GM12873 (cell line): Measurements from ENCODE around the gene ATG7.

ENCODE experiments used
- CTCF ChIP-seq: IDR thresholded peaks from 2 replicates; pipeline ENCODE4 v1.5.1; 2012; ENCODE audit warnings: low read depth, mild to moderate bottlenecking, moderate library complexity, low read length, control low read depth; ENCODE audit not compliant: insufficient read depth; ENCODE audit errors: missing control alignments

ATG7 gene

GRCh38 chr3:11582191-11582968 lies 310.2 kb downstream of the ATG7 start:
- TF ChIP-seq CTCF = no peak

DNA sequence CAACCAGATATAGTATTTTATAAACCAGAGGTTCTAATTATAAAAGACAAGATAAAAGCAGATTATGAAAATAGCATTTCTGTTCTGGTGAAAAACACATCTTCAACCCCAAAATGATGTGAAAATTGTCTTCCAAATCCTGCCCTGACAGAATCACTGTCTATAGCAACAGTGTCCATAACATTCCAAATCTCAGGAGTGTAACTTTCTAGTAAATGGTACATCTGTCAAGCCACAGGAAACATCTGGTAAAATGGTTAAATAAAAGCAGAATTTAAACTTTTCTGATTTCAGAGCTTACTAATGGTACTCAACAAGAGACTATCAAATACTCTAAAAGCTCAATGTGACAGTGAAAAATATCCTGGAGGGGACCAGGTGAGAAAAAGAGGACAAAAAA lies 311.0 kb downstream of the ATG7 start:
- no peak for TF ChIP-seq CTCF

DNA sequence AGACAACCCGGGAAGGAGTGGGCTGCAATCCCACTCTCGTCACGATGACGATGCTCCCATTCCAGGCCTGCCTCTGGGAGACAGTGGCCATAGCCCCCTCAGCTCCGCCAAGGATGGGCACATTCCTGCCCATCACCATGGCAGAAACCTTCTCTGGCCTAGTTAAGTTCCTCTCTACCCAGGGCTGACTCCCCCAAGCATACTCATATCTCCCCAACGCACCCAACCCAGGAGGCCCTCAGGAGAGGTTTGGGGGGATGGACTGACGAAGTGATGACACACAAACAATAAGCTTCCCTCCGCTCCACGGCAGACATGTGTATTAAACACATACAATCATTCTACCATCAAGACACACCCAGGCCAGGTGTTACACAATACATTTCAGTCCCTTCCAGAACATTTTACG lies 311.4 kb downstream of the ATG7 start:
- no peak for TF ChIP-seq CTCF

DNA sequence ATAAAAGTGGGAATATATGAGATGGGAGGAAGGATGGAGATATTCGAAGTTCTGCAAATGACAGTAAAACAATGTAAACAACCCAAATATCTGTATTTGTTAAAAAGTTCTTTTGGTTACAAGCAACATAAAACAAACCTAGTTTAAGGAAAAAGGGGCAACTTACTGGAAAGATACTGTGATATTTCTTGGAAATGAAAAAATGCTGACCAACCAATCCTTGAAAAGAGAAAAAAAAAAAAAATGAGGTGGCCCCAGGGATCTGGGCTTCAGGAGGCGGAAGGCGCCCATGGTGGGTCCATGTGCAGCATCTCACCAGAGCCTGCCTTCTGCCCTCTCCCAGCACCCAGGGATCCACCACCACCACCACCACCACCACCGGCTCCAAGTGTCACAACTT lies 312.4 kb downstream of the ATG7 start:
- no peak for TF ChIP-seq CTCF

DNA sequence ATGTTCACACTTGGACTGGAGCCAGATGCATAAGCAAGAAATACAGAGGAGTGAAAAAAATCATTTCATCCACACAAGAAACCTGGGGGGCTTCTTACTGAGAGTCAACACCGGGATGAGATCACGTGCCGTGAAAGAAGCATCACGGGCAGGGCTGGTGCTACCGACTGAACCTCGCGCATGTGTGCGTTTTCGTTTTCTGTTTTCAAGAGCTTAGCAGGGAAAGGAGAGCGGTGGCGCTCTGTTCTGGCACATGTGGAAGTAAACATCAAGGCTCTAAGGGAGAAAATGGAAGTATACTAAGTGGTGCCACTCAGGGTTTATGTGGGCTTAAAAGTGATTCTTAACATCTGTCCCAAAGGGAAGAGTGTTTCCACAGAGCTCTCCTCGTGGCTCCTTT lies 315.6 kb downstream of the ATG7 start:
- no peak for TF ChIP-seq CTCF

DNA sequence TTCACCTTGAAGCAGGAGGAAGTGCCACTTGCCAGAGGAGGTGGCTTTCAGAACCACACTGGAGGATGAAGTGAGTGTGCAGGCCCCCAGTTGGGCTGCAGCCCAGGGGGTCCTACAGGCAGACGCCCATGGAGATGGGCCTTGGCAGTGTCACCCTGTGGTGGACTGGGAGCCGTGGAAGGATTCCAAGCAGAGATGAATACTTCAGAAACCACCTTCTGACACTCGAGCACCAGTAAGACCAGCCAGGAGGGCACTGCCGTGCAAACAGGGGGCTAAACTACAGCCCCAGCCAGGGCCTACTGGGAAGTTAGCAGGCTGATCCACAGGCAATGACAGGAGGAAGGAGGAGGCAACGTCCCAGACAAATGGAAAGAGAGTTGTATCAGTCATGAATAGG lies 316.1 kb downstream of the ATG7 start:
- no peak for TF ChIP-seq CTCF

GRCh38 chr3:11588755-11589154 lies 316.6 kb downstream of the ATG7 start:
- TF ChIP-seq CTCF = no peak
